Bronchial epithelial cell (primary cell): ENCODE measurements around the gene NSFL1C. TPM values are rescaled to one million over a fixed set of nuclear protein-coding genes. Genes with fewer than 3 reads are reported as not detected.
A peak's percentile ranks its signal among the peaks of the same experiment; 100 is the strongest.
"Not testable (repeated sequence)": the region's sequence is repeated elsewhere in the genome, so short reads cannot be mapped to it uniquely, and the experiment has no call there.

Experiments used
- DNase-seq: peaks from one replicate; pipeline ENCODE4 v3.0.0-alpha.2; 2010; ENCODE audit warnings: low read depth
- FAIRE-seq: peaks from 2 replicates; lab custom pipeline; 2011; peaks lifted over from hg19 to GRCh38; lab: Jason Lieb, UNC
- H3K27me3 ChIP-seq: 2 replicates; pipeline ENCODE4 v1.5.1; 2011; ENCODE audit warnings: low read length; ENCODE audit not compliant: control insufficient read depth, insufficient read depth
- H3K36me3 ChIP-seq: 2 replicates; pipeline ENCODE4 v1.5.1; 2011; ENCODE audit warnings: low read length; ENCODE audit not compliant: control insufficient read depth, insufficient read depth
- H3K4me3 ChIP-seq: 2 replicates; pipeline ENCODE4 v1.5.1; 2011; ENCODE audit warnings: mild to moderate bottlenecking, low read depth, low read length, control low read depth
- CTCF ChIP-seq: IDR thresholded peaks from 2 replicates; pipeline ENCODE4 v1.5.1; 2011; ENCODE audit warnings: mild to moderate bottlenecking, moderate library complexity, low read length, control low read depth, inconsistent platforms; ENCODE audit not compliant: insufficient read depth, severe bottlenecking
- total RNA-seq: library from RNA; depleted of rRNA; stranded (reverse); fragments of >200 nt; gene quantifications from 2 replicates; pipeline ENCODE4 v1.2.1, GENCODE V29; 2014

NSFL1C gene
- total RNA-seq, 1 donor from 2014 or later = 19.7 TPM

GRCh38 chr20:1505871-1506270 is 39.2 kb upstream of the NSFL1C start:
- Histone ChIP-seq H3K27me3 (no peaks in the 10 kb centered on the region), H3K4me3 (no peak overlapping the region), H3K36me3 (no peaks in the 10 kb centered on the region)
- FAIRE-seq (no peak), DNase-seq (peak; percentile 77)
- no peak for TF ChIP-seq CTCF

- TF ChIP-seq CTCF = no peak
- Histone ChIP-seq H3K4me3 (no peak overlapping the region), H3K36me3 (no peaks in the 10 kb centered on the region), H3K27me3 (no peaks in the 10 kb centered on the region)
- peak; percentile 95 for DNase-seq
- peak; percentile 58 for FAIRE-seq
Measured at GRCh38 chr20:1505361-1505760, 38.7 kb upstream of the NSFL1C start.

GRCh38 chr20:1503564-1504227 is 37.0 kb upstream of the NSFL1C start:
- DNase-seq = peak; percentile 94
- peak; percentile 95 for FAIRE-seq
- no peaks in the 10 kb centered on the region for H3K36me3 ChIP-seq
- H3K4me3 ChIP-seq = no peak overlapping the region
- TF ChIP-seq CTCF = peak; percentile 99
- no peaks in the 10 kb centered on the region for H3K27me3 ChIP-seq

GRCh38 chr20:1500496-1500895 is 33.8 kb upstream of the NSFL1C start:
- Histone ChIP-seq H3K4me3 (no peak overlapping the region), H3K27me3 (no peaks in the 10 kb centered on the region), H3K36me3 (no peaks in the 10 kb centered on the region)
- no peak for FAIRE-seq
- DNase-seq = peak; percentile 76
- TF ChIP-seq CTCF = no peak

GRCh38 chr20:1499528-1500420 is 33.1 kb upstream of the NSFL1C start:
- FAIRE-seq = peak; percentile 83
- no peak overlapping the region for H3K4me3 ChIP-seq

GRCh38 chr20:1497371-1497770 is 30.7 kb upstream of the NSFL1C start:
- FAIRE-seq, H3K36me3 ChIP-seq, H3K4me3 ChIP-seq, H3K27me3 ChIP-seq: not testable (repeated sequence)
- DNase-seq = peak; percentile 44

More at GRCh38 chr20:1499528-1500420, 33.1 kb upstream of the NSFL1C start:
- no peaks in the 10 kb centered on the region for H3K27me3 ChIP-seq
- H3K36me3 ChIP-seq = no peaks in the 10 kb centered on the region
- peak; percentile 93 for DNase-seq
- TF ChIP-seq CTCF = no peak
